GM12864 (cell line): ENCODE results near the gene DSCAM.

Experiments used
- DNase-seq: peaks from one replicate; pipeline ENCODE4 v3.0.0-alpha.2; 2011; ENCODE audit warnings: low read depth
- H3K4me3 ChIP-seq: 2 replicates; pipeline ENCODE4 v1.5.1; 2011; ENCODE audit warnings: mild to moderate bottlenecking, low read depth, low read length, control low read depth
- CTCF ChIP-seq: IDR thresholded peaks from 2 replicates; pipeline ENCODE4 v1.5.1; 2011; ENCODE audit warnings: low read depth, mild to moderate bottlenecking, moderate library complexity, low read length, control low read depth, inconsistent platforms; ENCODE audit errors: missing control alignments

Gene DSCAM

GRCh38 chr21:40517646-40518045 lies 329.3 kb downstream of the DSCAM start:
- no peak for DNase-seq
- H3K4me3 ChIP-seq = no peak overlapping the region
- no peak for TF ChIP-seq CTCF

GRCh38 chr21:40516335-40516734 lies 330.6 kb downstream of the DSCAM start:
- DNase-seq = no peak

GRCh38 chr21:40512590-40512989 lies 334.4 kb downstream of the DSCAM start:
- no peak for DNase-seq
- TF ChIP-seq CTCF = peak; percentile 59
- no peak overlapping the region for H3K4me3 ChIP-seq

More at GRCh38 chr21:40516335-40516734, 330.6 kb downstream of the DSCAM start:
- TF ChIP-seq CTCF = no peak
- no peak overlapping the region for H3K4me3 ChIP-seq

GRCh38 chr21:40507978-40508377 lies 339.0 kb downstream of the DSCAM start:
- no peak overlapping the region for H3K4me3 ChIP-seq
- TF ChIP-seq CTCF = no peak
- no peak for DNase-seq

GRCh38 chr21:40505681-40506080 lies 341.3 kb downstream of the DSCAM start:
- no peak overlapping the region for H3K4me3 ChIP-seq
- TF ChIP-seq CTCF = no peak
- no peak for DNase-seq

DNA sequence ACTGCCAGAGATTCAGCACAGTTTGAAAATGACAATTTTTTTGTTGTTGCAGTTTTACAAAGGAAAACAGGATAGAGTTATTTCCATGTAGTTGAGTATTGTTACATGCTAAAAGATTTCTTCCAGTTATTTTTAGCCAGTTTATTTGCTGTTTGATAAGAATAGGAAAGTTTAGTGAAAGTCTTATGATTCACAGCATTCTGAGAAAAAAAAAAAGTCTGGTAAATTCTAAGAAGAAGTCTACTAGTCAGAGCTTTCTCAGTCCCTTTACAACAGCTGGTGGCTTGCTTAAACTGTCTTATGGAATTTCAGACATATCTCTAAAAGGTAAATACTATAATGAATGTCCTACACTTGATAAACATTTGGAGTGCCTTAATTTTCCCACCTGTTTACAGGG lies 341.7 kb downstream of the DSCAM start:
- no peak for DNase-seq
- TF ChIP-seq CTCF = no peak
- H3K4me3 ChIP-seq = no peak overlapping the region

- DNase-seq = no peak
- H3K4me3 ChIP-seq = no peak overlapping the region
- no peak for TF ChIP-seq CTCF
Measured at GRCh38 chr21:40504825-40505224, 342.1 kb downstream of the DSCAM start.
